Endothelial cell of umbilical vein (primary cell): ENCODE results near the gene ADCY5. TPM values are rescaled to one million over a fixed set of nuclear protein-coding genes. Genes with fewer than 3 reads are reported as not detected.

Experiments
- BruUV-seq: library from RNA; stranded (reverse); fragments of 400-500 nt; replicated peaks from 2 replicates; lab custom pipeline; 2021; lab: Mats Ljungman, UMichigan
- CTCF ChIA-PET: fragments of 300-600, 350-600 bp; sonication (Branson Sonifier 250); formaldehyde crosslinking; loops from one replicate; lab custom pipeline; 2021; ENCODE audit warnings: antibody characterized with exemption, inconsistent platforms; lab: Charles Lee
- POLR2A ChIA-PET: fragments of 300-600, 350-600 bp; sonication (Branson Sonifier 250); formaldehyde crosslinking; loops from one replicate; lab custom pipeline; 2021; ENCODE audit warnings: antibody characterized with exemption, inconsistent platforms; lab: Charles Lee
- DNase-seq: peaks from one replicate; pipeline ENCODE4 v3.0.0-alpha.2; 2011; ENCODE audit warnings: low read depth, low spot score
- FAIRE-seq: peaks from 2 replicates; lab custom pipeline; 2011; peaks lifted over from hg19 to GRCh38; lab: Jason Lieb, UNC
- H2AFZ ChIP-seq: 2 replicates; pipeline ENCODE4 v1.6.0; 2012; ENCODE audit warnings: low read depth, low read length, control low read depth, inconsistent platforms
- H3K27ac ChIP-seq: 2 replicates; pipeline ENCODE4 v1.5.1; 2011; ENCODE audit warnings: low read depth, mild to moderate bottlenecking, control low read depth, low read length, moderate library complexity; ENCODE audit not compliant: insufficient read depth
- H3K27me3 ChIP-seq, 2 experiments: 2 replicates each; pipeline versions ENCODE4 v1.6.0 to v1.6.1; 2011; ENCODE audit warnings: low read length in 2 of 2, mixed read lengths in 1 of 2; ENCODE audit not compliant: control insufficient read depth in 2 of 2, insufficient read depth in 2 of 2
- H3K36me3 ChIP-seq, 2 experiments: 2 replicates in 1 of 2; 3 replicates in 1 of 2; pipeline ENCODE4 v1.5.1; 2011; ENCODE audit warnings: low read length in 2 of 2, mild to moderate bottlenecking in 1 of 2, moderate library complexity in 1 of 2; ENCODE audit not compliant: control insufficient read depth in 2 of 2, insufficient read depth in 2 of 2; ENCODE audit errors: extremely low read depth in 1 of 2
- H3K4me1 ChIP-seq: 3 replicates; pipeline ENCODE4 v1.5.1; 2011; ENCODE audit warnings: mild to moderate bottlenecking, low read length; ENCODE audit not compliant: control insufficient read depth, insufficient read depth; ENCODE audit errors: extremely low read depth
- H3K4me2 ChIP-seq: 2 replicates; pipeline ENCODE4 v1.6.1; 2011; ENCODE audit warnings: low read length, control low read depth, mixed read lengths; ENCODE audit not compliant: insufficient read depth
- H3K4me3 ChIP-seq, 3 experiments: fragments of 200-600 bp in 1 of 3; sonication (generic), shearing (Covaris generic) in 1 of 3; replicated peaks in 1 of 3; 2 replicates each; pipeline ENCODE4 v1.5.1; 2011 to 2016; ENCODE audit warnings: control low read depth in 3 of 3, low read length in 3 of 3, mild to moderate bottlenecking in 2 of 3, inconsistent platforms in 1 of 3, low read depth in 1 of 3, moderate library complexity in 1 of 3; ENCODE audit not compliant: insufficient read depth in 1 of 3
- H3K79me2 ChIP-seq: 2 replicates; pipeline ENCODE4 v1.6.0; 2012; ENCODE audit warnings: low read length, inconsistent platforms; ENCODE audit not compliant: control insufficient read depth, insufficient read depth
- H3K9ac ChIP-seq: replicated peaks from 2 replicates; pipeline ENCODE3; 2011; ENCODE audit warnings: low read length, control low read depth; ENCODE audit not compliant: insufficient read depth; ENCODE audit errors: extremely low read depth
- H3K9me1 ChIP-seq: replicated peaks from 3 replicates; pipeline ENCODE4 v1.6.0; 2011; ENCODE audit warnings: mild to moderate bottlenecking, low read length; ENCODE audit not compliant: control insufficient read depth, insufficient read depth; ENCODE audit errors: extremely low read depth
- H3K9me3 ChIP-seq: replicated peaks from 2 replicates; pipeline ENCODE4 v1.5.1; 2012; ENCODE audit warnings: low read length, inconsistent platforms; ENCODE audit not compliant: control insufficient read depth, insufficient read depth
- H4K20me1 ChIP-seq: replicated peaks from 2 replicates; pipeline ENCODE3; 2011; ENCODE audit warnings: mild to moderate bottlenecking, low read length; ENCODE audit not compliant: control insufficient read depth, insufficient read depth; ENCODE audit errors: extremely low read depth
- CTCF ChIP-seq, 2 donors: IDR thresholded peaks; 1 replicate in 1 of 2; 2 replicates in 1 of 2; pipeline ENCODE4 v1.5.1; 2011; ENCODE audit warnings: low read length in 2 of 2, mild to moderate bottlenecking in 2 of 2, moderate library complexity in 2 of 2, control low read depth in 1 of 2, inconsistent platforms in 1 of 2, low read depth in 1 of 2; ENCODE audit not compliant: insufficient read depth in 1 of 2; ENCODE audit errors: extremely low read depth in 1 of 2
- EZH2 ChIP-seq: IDR thresholded peaks from 2 replicates; pipeline ENCODE4 v1.6.1; 2012; ENCODE audit warnings: borderline replicate concordance, low read depth, mild to moderate bottlenecking, moderate library complexity, low read length, inconsistent platforms; ENCODE audit not compliant: severe bottlenecking
- FOS ChIP-seq: IDR thresholded peaks from 2 replicates; pipeline ENCODE4 v1.6.1; 2011; ENCODE audit warnings: mild to moderate bottlenecking, low read length, moderate library complexity, borderline replicate concordance; ENCODE audit not compliant: insufficient read depth
- GATA2 ChIP-seq: IDR thresholded peaks from 2 replicates; pipeline ENCODE4 v1.7.0; 2011; ENCODE audit warnings: low read depth, mild to moderate bottlenecking, moderate library complexity, mixed read lengths, low read length; ENCODE audit not compliant: insufficient read length, insufficient read depth
- JUN ChIP-seq: IDR thresholded peaks from 2 replicates; pipeline ENCODE4 v1.6.1; 2011; ENCODE audit warnings: borderline replicate concordance, low read depth; ENCODE audit not compliant: insufficient read length, insufficient read depth
- MAX ChIP-seq: IDR thresholded peaks from 2 replicates; pipeline ENCODE4 v1.6.1; 2011; ENCODE audit not compliant: insufficient read depth, insufficient read length
- MYC ChIP-seq: IDR thresholded peaks from one replicate; pipeline ENCODE4 v1.6.1; 2011; ENCODE audit warnings: mild to moderate bottlenecking, low read depth, low read length
- POLR2A ChIP-seq: IDR thresholded peaks from 2 replicates; pipeline ENCODE4 v1.6.1; 2012; ENCODE audit warnings: low read depth, mild to moderate bottlenecking, control low read depth, low read length
- POLR2AphosphoS5 ChIP-seq: IDR thresholded peaks from 2 replicates; pipeline ENCODE4 v1.6.1; 2012; ENCODE audit warnings: low read depth, mild to moderate bottlenecking, control low read depth, low read length, moderate library complexity; ENCODE audit not compliant: insufficient read depth
- dilution Hi-C: fragments of 300-500 bp; cut with MboI; formaldehyde crosslinking; loops from one replicate; pipeline ENCODE4 v1.15.0; 2019; ENCODE audit warnings: low sequenced_read_pairs; ENCODE audit not compliant: extremely low pct_ligation_motif_present
- intact Hi-C: fragments of 100-400 bp; cut with micrococcal nuclease; formaldehyde crosslinking; loops from one replicate; pipeline ENCODE4 v1.10.0; 2022
- polyA plus RNA-seq, 4 experiments: library from polyadenylated mRNA; depleted of rRNA in 3 of 4; stranded (reverse) in 3 of 4; unstranded in 1 of 4; fragments of >200 nt; gene quantifications; 2 replicates each; pipeline versions ENCODE4 v1.2.1 to v1.2.3, GENCODE V29; 2011 to 2012; ENCODE audit warnings: missing spikeins in 1 of 4
- total RNA-seq: library from RNA; stranded (reverse); gene quantifications from 2 replicates; pipeline ENCODE4 v1.2.3, GENCODE V29; 2021

Gene ADCY5
- total and polyA plus RNA-seq, 2 donors (not counting 3 experiments of a cell fraction or from before 2014, with no cell fraction given): 0.01 TPM; not detected in 1

- no peaks in the 10 kb centered on the region for H3K4me1 ChIP-seq
- intact Hi-C loops: no loop called here
- DNase-seq: no peak
- no peaks in the 10 kb centered on the region for H3K36me3 ChIP-seq
- no peak for FAIRE-seq
- no peaks in the 10 kb centered on the region for H3K9me3 ChIP-seq
- no TSS peak for BruUV-seq
- H3K79me2 ChIP-seq: no peaks in the 10 kb centered on the region
- H2AFZ ChIP-seq: no peak overlapping the region
- TF ChIP-seq FOS: no peak
- TF ChIP-seq MYC: no peak
- no peak for TF ChIP-seq MAX
- no peak for TF ChIP-seq JUN
- TF ChIP-seq GATA2: no peak
- no peak for TF ChIP-seq POLR2AphosphoS5
- TF ChIP-seq CTCF (IDR thresholded peaks at IDR 0.05; ENCODE audit: extremely low read depth in 1 of 2, insufficient read depth in 1 of 2, low read depth in 1 of 2, low read length in 2 of 2): no peak
- no peak for TF ChIP-seq EZH2
- no peak for TF ChIP-seq POLR2A
- H4K20me1 ChIP-seq: no peaks in the 10 kb centered on the region
- no peak overlapping the region for H3K4me2 ChIP-seq
- CTCF ChIA-PET: interaction anchor here (1.4 kb wide), 1 partner anchor 28 kb away, joined by 3 read pairs; no protein-coding TSS in a partner anchor
- no peak overlapping the region for H3K9ac ChIP-seq
- dilution Hi-C loops: no loop called here
- H3K4me3 ChIP-seq: no peak overlapping the region
- H3K9me1 ChIP-seq: no peaks in the 10 kb centered on the region
- H3K27me3 ChIP-seq: no peaks in the 10 kb centered on the region
- POLR2A ChIA-PET: no interaction called here
- H3K27ac ChIP-seq: no peak overlapping the region
Measured at GRCh38 chr3:123301331-123302184, 147.3 kb downstream of the ADCY5 start.
